Activated CD4-positive, alpha-beta memory T cell treated with anti-CD3 and anti-CD28 coated beads, Interleukin-2, amount 10 ng/mL, durations not matched to agents 7 days and 5 days (primary cell): ENCODE results near the gene AASDHPPT. TPM values are rescaled to one million over a fixed set of nuclear protein-coding genes. Genes with fewer than 3 reads are reported as not detected.

Source experiments
- CTCF ChIA-PET: fragments of 350-600 bp; sonication (Branson Sonifier 250); formaldehyde crosslinking; loops from one replicate; lab custom pipeline; 2021; ENCODE audit warnings: antibody characterized with exemption, inconsistent platforms; lab: Charles Lee
- POLR2A ChIA-PET: fragments of 350-600 bp; sonication (Branson Sonifier 250); formaldehyde crosslinking; loops from one replicate; lab custom pipeline; 2021; ENCODE audit warnings: antibody characterized with exemption; lab: Charles Lee
- DNase-seq: peaks from one replicate; pipeline ENCODE4 v3.0.0-alpha.2; 2020
- H3K27ac Mint-ChIP-seq: one replicate; pipeline ENCODE4 v1.8.0; 2021; ENCODE audit warnings: mild to moderate bottlenecking, mixed read lengths
- H3K27me3 Mint-ChIP-seq: one replicate; pipeline ENCODE4 v1.8.0; 2021; ENCODE audit warnings: mixed read lengths
- H3K36me3 Mint-ChIP-seq: one replicate; pipeline ENCODE4 v1.8.0; 2021; ENCODE audit warnings: low read depth, mixed read lengths
- H3K4me1 Mint-ChIP-seq: one replicate; pipeline ENCODE4 v1.8.0; 2021; ENCODE audit warnings: mixed read lengths
- H3K4me3 Mint-ChIP-seq: one replicate; pipeline ENCODE4 v1.8.0; 2021; ENCODE audit warnings: mild to moderate bottlenecking, mixed read lengths
- H3K9me3 Mint-ChIP-seq: one replicate; pipeline ENCODE4 v1.8.0; 2021; ENCODE audit warnings: mixed read lengths
- total RNA-seq, 2 experiments: library from RNA; stranded (reverse); gene quantifications; one replicate each; pipeline ENCODE4 v1.2.3, GENCODE V29; 2021

The AASDHPPT gene
- total RNA-seq, 2 experiments from 2014 or later, result 33.9 to 36.9 TPM

GRCh38 chr11:106091480-106092123 is 14.1 kb downstream of the AASDHPPT start:
- ChIA-PET POLR2A (interaction anchor here (2.0 kb wide), 1 partner anchor 15 kb away, joined by 8 read pairs; the partner anchor contains the start of genes AASDHPPT and KBTBD3), CTCF (interaction anchor here (1.1 kb wide), 1 partner anchor 102 kb away, joined by 3 read pairs; no protein-coding TSS in a partner anchor)
- no peaks in the 10 kb centered on the region for H3K27me3 Mint-ChIP-seq
- no peaks in the 10 kb centered on the region for H3K9me3 Mint-ChIP-seq
- no peak for DNase-seq
- H3K36me3 Mint-ChIP-seq, result peaks cover 35% of the 10 kb centered on the region
- no peak overlapping the region for H3K27ac Mint-ChIP-seq
- peaks cover 27% of the 10 kb centered on the region for H3K4me1 Mint-ChIP-seq
- no peak overlapping the region for H3K4me3 Mint-ChIP-seq

DNA sequence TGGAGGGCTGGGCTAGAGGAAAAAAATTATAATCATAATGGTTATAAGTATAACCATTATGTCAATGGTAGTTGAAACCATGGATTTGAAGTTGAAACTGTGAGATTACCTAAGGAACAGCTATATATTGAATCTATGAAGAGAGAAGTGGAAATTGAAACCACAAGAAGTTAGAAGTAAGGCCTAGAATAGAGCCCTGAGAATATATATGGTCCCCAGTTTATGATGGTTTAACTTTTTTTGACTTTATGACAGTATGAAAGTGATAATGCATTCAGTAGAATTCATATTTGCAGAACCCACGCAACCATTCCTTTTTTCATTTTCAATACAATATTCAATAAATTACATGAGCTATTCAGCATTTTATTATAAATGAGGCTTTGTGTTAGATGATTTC is 15.0 kb downstream of the AASDHPPT start:
- CTCF ChIA-PET, result no interaction called here
- Mint-ChIP-seq H3K9me3 (no peaks in the 10 kb centered on the region), H3K4me1 (peaks cover 27% of the 10 kb centered on the region), H3K27ac (no peak overlapping the region), H3K4me3 (no peak overlapping the region), H3K27me3 (no peaks in the 10 kb centered on the region), H3K36me3 (peaks cover 42% of the 10 kb centered on the region)
- no peak for DNase-seq
- POLR2A ChIA-PET, result interaction anchor here (2.0 kb wide), 1 partner anchor 16 kb away, joined by 8 read pairs; the partner anchor contains the start of genes AASDHPPT and KBTBD3

GRCh38 chr11:106098893-106099553 is 21.6 kb downstream of the AASDHPPT start:
- CTCF ChIA-PET, result no interaction called here
- no peaks in the 10 kb centered on the region for H3K4me1 Mint-ChIP-seq

DNA sequence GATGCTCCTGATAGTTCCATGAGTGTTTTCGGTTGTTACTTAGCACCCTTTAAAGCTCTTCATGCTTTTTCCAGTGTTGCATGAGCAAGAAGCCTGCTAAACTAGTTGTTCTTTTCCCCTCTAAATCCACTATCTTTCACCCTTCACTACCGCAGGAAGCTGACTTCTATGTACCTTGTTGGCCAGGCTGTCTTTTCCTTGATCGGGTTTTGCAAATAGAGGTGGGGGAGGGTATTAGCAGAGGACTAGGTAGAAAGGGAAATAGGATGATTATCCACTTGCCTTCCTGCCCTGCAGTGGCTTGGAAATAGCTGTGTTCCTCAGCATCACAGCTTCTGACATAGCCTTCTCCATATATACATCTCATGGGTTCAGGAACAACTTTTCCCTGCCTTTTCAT is 23.9 kb downstream of the AASDHPPT start:
- Mint-ChIP-seq H3K4me3 (no peak overlapping the region), H3K36me3 (peaks cover 21% of the 10 kb centered on the region), H3K27me3 (no peaks in the 10 kb centered on the region), H3K27ac (no peak overlapping the region), H3K9me3 (no peaks in the 10 kb centered on the region), H3K4me1 (no peaks in the 10 kb centered on the region)
- POLR2A ChIA-PET, result no interaction called here
- CTCF ChIA-PET, result no interaction called here
- DNase-seq, result no peak

More at GRCh38 chr11:106098893-106099553, 21.6 kb downstream of the AASDHPPT start:
- no peak overlapping the region for H3K4me3 Mint-ChIP-seq
- H3K27ac Mint-ChIP-seq, result no peak overlapping the region
- POLR2A ChIA-PET, result no interaction called here
- H3K36me3 Mint-ChIP-seq, result peaks cover 31% of the 10 kb centered on the region
- H3K27me3 Mint-ChIP-seq, result no peaks in the 10 kb centered on the region
- no peaks in the 10 kb centered on the region for H3K9me3 Mint-ChIP-seq
- DNase-seq, result no peak

DNA sequence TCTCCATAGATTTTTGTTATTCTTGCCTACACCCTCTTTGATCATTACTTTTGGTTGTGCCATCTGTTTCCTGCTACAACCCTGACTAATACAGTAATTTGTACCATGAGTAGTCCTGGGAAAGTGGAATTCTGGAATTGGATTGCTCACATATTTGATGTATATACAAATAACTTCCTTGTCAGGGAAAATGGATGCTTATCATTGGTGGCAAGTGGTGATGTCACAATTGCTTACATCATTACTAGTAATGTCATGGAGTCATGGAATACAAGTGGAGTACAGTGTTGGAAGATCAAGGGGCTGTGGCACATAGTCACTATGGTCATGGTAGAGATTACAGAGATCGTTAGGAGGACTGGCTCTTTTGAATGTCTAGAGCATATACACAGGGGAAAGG is 24.4 kb downstream of the AASDHPPT start:
- no peaks in the 10 kb centered on the region for H3K27me3 Mint-ChIP-seq
- no peak for DNase-seq
- CTCF ChIA-PET, result no interaction called here
- no peaks in the 10 kb centered on the region for H3K4me1 Mint-ChIP-seq
- POLR2A ChIA-PET, result no interaction called here
- H3K36me3 Mint-ChIP-seq, result peaks cover 16% of the 10 kb centered on the region
- H3K27ac Mint-ChIP-seq, result no peak overlapping the region
- H3K9me3 Mint-ChIP-seq, result no peaks in the 10 kb centered on the region
- H3K4me3 Mint-ChIP-seq, result no peak overlapping the region

DNA sequence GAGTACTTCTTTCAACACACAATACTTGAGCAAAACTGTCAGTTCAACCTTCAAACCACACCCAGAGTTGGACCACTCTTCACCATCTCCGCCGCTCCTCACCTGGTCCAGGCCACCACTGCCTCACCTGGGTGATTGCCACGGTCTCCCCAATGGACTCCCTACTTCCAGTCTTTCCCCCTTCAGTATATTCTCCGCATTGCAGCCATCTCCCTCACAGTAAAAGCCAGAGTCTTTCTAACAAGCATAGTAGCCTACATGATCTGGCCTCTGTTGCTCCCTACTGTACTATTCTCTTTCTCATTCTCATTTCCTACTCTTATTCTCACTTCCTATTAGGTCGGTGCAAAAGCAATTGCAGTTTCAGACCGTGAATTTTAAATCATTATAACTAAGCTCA is 28.5 kb downstream of the AASDHPPT start:
- no peaks in the 10 kb centered on the region for H3K4me1 Mint-ChIP-seq
- ChIA-PET CTCF (no interaction called here), POLR2A (no interaction called here)
- no peak overlapping the region for H3K27ac Mint-ChIP-seq
- no peak for DNase-seq
- H3K9me3 Mint-ChIP-seq, result no peaks in the 10 kb centered on the region
- H3K27me3 Mint-ChIP-seq, result no peaks in the 10 kb centered on the region
- H3K36me3 Mint-ChIP-seq, result no peaks in the 10 kb centered on the region
- no peak overlapping the region for H3K4me3 Mint-ChIP-seq

DNA sequence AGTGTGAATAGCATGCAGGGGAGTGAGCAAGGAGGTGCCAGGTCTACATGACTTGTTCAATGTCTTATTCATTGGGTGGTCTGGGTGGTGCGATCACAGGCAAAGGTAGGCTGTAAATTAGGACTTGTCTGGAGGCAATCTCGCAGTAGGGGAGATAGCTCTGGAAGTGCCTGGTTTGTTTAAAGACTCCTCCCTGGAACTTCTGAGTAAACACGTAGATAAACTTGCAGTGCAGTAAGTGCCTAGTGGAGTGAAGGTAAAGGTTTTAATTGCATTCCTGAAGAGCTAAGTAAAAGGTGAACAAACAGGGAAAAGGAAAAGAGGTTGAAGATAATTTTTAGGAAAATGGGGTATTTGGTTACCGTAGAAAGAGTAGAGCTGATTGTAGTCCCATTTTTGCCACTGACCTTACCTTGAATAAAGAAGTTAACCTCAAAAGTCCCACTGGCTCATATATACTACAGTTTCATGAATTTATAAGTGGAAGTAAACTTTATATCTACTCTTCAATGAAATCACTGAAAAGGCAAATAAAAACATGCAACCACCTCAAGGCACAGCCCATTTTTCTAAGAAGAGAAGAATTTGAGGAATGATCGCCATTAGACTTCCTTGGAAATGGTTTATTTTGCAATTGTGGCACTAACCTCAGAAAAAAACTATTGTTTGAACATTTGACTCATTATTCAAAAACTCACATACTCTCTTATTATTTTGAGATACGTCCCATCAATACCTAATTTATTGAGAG is 44.3 kb downstream of the AASDHPPT start:
- Mint-ChIP-seq H3K9me3 (no peaks in the 10 kb centered on the region), H3K36me3 (no peaks in the 10 kb centered on the region), H3K4me1 (no peaks in the 10 kb centered on the region), H3K4me3 (no peak overlapping the region), H3K27ac (no peak overlapping the region), H3K27me3 (peaks cover 7% of the 10 kb centered on the region)
- CTCF ChIA-PET, result no interaction called here
- POLR2A ChIA-PET, result no interaction called here
- no peak for DNase-seq

DNA sequence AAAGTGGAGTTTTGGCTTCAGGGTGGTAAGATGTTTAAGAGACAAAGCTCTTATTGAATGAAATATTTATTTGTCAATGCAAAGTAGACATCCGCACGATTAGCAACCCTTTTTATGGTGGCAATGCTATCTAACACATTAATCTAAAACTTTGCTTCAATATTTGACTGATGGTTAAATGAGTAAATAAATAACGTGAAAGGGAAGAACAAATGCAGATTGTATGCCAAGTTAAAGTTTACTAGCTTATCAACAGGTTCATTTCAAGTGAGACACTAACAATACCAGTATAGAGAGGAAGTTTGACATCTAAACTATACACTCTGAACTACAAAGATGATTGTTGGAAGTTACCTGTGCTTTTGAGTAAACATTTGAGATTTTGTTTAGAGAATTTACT is 50.1 kb downstream of the AASDHPPT start:
- no peak for DNase-seq
- Mint-ChIP-seq H3K27me3 (peaks cover 21% of the 10 kb centered on the region), H3K4me3 (no peak overlapping the region), H3K27ac (no peak overlapping the region), H3K9me3 (no peaks in the 10 kb centered on the region), H3K36me3 (no peaks in the 10 kb centered on the region), H3K4me1 (no peaks in the 10 kb centered on the region)
- POLR2A ChIA-PET, result no interaction called here
- CTCF ChIA-PET, result no interaction called here

DNA sequence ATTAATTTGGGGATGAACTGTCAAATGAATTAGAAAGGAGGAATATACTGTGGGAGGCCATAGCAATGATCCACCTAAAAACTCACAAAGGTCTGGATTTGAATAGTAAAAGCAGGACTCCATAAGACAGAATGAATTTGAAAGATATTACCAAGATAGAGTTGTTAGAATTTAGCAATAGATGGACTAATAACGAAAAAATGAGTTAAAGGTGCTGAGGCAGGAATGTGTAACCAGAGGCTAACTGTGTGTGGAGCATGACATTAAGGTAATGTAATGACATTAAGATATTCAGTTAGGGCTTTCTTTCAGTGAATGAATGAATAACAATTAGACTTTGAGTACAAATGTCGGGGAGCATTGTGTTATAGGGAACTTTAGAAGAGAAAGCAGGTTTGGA is 51.3 kb downstream of the AASDHPPT start:
- CTCF ChIA-PET, result no interaction called here
- no peak overlapping the region for H3K27ac Mint-ChIP-seq

DNA sequence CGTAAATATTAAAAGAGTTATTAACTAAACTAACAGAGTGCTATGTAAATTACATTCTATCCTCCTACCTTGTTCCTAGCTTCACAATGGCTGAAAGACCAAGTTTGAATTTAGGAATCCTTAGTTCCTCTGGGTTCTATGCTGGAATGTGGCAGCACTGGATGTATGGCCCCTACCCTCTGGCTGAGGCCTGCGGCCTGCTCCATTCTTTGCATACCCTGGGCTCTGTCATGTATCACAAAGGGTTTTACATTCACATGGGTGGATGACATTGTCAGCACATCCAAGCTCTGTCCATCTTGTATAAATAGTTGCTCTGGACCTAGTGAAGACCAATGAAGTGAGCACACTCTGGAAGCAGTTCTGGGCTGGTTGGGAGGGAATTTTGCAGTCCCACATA is 54.5 kb downstream of the AASDHPPT start:
- H3K27ac Mint-ChIP-seq, result no peak overlapping the region
- peaks cover 16% of the 10 kb centered on the region for H3K27me3 Mint-ChIP-seq
- ChIA-PET CTCF (no interaction called here), POLR2A (no interaction called here)
- no peaks in the 10 kb centered on the region for H3K4me1 Mint-ChIP-seq
- no peak overlapping the region for H3K4me3 Mint-ChIP-seq
- no peaks in the 10 kb centered on the region for H3K9me3 Mint-ChIP-seq
- H3K36me3 Mint-ChIP-seq, result no peaks in the 10 kb centered on the region
- DNase-seq, result no peak

More for the DNA sequence above, 51.3 kb downstream of the AASDHPPT start:
- Mint-ChIP-seq H3K36me3 (no peaks in the 10 kb centered on the region), H3K9me3 (no peaks in the 10 kb centered on the region), H3K27me3 (peaks cover 24% of the 10 kb centered on the region), H3K4me3 (no peak overlapping the region), H3K4me1 (no peaks in the 10 kb centered on the region)
- DNase-seq, result no peak
- POLR2A ChIA-PET, result no interaction called here

DNA sequence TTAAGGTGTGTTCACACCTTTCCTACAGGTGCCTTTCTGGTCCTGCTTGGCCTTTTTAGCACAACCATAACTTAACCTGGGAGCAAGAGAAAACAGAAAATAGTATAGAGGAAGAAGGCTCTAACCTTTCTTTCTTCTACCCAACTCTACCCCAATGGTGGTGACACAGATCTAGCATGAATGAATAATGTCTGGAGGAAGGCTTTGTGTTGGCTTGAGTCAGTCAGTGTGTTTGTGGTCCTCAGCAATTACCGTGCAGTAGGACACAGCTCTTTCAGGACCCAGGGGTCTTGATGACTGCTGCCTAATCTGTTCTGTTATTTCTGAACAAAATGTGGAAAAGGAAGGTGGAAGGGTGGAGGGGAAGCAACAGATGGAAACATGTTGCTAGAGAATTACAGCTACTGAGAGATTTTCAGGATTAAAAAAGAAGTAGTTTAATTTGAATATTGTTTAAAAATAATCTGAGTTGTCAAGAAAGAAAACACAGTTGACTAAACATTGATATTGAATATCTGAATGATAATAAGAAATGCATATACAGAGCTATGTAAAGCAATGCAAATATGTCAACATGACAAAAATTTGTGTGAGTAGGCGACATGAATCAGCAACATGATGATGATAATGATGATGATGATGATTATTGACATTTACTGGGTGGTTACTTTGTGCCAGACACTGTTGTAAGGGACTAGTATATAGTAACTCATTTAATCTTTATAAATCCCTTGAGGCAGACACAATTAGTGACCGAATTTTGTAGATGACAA is 55.3 kb downstream of the AASDHPPT start:
- H3K4me1 Mint-ChIP-seq, result no peaks in the 10 kb centered on the region
- POLR2A ChIA-PET, result no interaction called here
- CTCF ChIA-PET, result no interaction called here
- DNase-seq, result no peak
- no peaks in the 10 kb centered on the region for H3K36me3 Mint-ChIP-seq
- H3K27me3 Mint-ChIP-seq, result peaks cover 12% of the 10 kb centered on the region
- H3K9me3 Mint-ChIP-seq, result no peaks in the 10 kb centered on the region
- no peak overlapping the region for H3K4me3 Mint-ChIP-seq
- no peak overlapping the region for H3K27ac Mint-ChIP-seq

GRCh38 chr11:106133529-106133928 is 56.1 kb downstream of the AASDHPPT start:
- ChIA-PET CTCF (no interaction called here), POLR2A (no interaction called here)
- no peaks in the 10 kb centered on the region for H3K36me3 Mint-ChIP-seq
- no peak overlapping the region for H3K27ac Mint-ChIP-seq
- H3K4me1 Mint-ChIP-seq, result no peaks in the 10 kb centered on the region
- peaks cover 12% of the 10 kb centered on the region for H3K27me3 Mint-ChIP-seq
- H3K9me3 Mint-ChIP-seq, result no peaks in the 10 kb centered on the region
- no peak for DNase-seq
- H3K4me3 Mint-ChIP-seq, result no peak overlapping the region

GRCh38 chr11:106137061-106137460 is 59.6 kb downstream of the AASDHPPT start:
- CTCF ChIA-PET, result no interaction called here
- DNase-seq, result no peak
- H3K27ac Mint-ChIP-seq, result no peak overlapping the region
- H3K4me1 Mint-ChIP-seq, result no peaks in the 10 kb centered on the region
- peaks cover 2% of the 10 kb centered on the region for H3K27me3 Mint-ChIP-seq
- H3K36me3 Mint-ChIP-seq, result no peaks in the 10 kb centered on the region
- H3K9me3 Mint-ChIP-seq, result no peaks in the 10 kb centered on the region
- no peak overlapping the region for H3K4me3 Mint-ChIP-seq
- POLR2A ChIA-PET, result no interaction called here
